OCI-LY7 (cell line): ENCODE measurements around the gene MPPED1.

ENCODE experiments used
- CTCF ChIP-seq: fragments of 200-600 bp; sonication (generic); conservative IDR thresholded peaks from 2 replicates; pipeline ENCODE4 v1.5.1; 2014; ENCODE audit warnings: mild to moderate bottlenecking, antibody characterized with exemption, low read length, moderate library complexity, mixed read lengths
- EZH2phosphoT487 ChIP-seq: fragments of 200-600 bp; sonication (generic); IDR thresholded peaks from 2 replicates; pipeline ENCODE4 v1.6.1; 2018; ENCODE audit warnings: low read depth, borderline replicate concordance, mild to moderate bottlenecking, mixed run types, antibody characterized with exemption, low read length, moderate library complexity, mixed read lengths

- TF ChIP-seq CTCF (no peak), EZH2phosphoT487 (no peak)
Observed at GRCh38 chr22:43531651-43532050, 119.8 kb downstream of the MPPED1 start.
